HG03045 (cell line): ENCODE measurements around the gene ADGRL3.
"Not testable (repeated sequence)": the region's sequence is repeated elsewhere in the genome, so short reads cannot be mapped to it uniquely, and the experiment has no call there.

Experiments
- ATAC-seq: cut with Tn5 transposase; IDR thresholded peaks from one replicate; pipeline ENCODE4 v1.9.1; 2021; ENCODE audit warnings: mild to moderate bottlenecking, moderate library complexity; ENCODE audit not compliant: unreplicated experiment

Gene ADGRL3

GRCh38 chr4:61924131-61924530 is 724.0 kb downstream of the ADGRL3 start:
- no peak for ATAC-seq

DNA sequence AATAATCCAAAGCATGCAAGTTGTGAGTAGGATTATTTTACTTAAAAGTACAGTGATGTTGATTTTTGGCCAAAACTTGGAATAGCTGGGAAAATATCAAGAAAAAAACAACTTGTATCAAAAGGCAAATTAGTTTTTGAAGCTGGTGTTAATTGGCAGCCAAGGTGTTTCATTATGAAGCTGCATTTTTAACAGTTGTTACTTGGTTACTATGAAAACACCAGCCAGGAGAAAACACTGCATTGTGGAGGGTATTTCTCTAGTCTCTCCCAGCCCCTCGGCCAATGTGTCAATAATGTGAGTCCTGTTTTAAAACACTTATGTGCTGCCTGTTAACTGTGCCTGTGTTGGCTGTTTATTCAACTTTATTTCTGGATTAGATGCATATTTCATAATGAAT is 733.4 kb downstream of the ADGRL3 start:
- no peak for ATAC-seq

GRCh38 chr4:61934198-61934597 is 734.1 kb downstream of the ADGRL3 start:
- ATAC-seq = no peak

- no peak for ATAC-seq
Observed at GRCh38 chr4:61938250-61938846, 738.2 kb downstream of the ADGRL3 start.

GRCh38 chr4:61950625-61951024 is 750.5 kb downstream of the ADGRL3 start:
- ATAC-seq = no peak

DNA sequence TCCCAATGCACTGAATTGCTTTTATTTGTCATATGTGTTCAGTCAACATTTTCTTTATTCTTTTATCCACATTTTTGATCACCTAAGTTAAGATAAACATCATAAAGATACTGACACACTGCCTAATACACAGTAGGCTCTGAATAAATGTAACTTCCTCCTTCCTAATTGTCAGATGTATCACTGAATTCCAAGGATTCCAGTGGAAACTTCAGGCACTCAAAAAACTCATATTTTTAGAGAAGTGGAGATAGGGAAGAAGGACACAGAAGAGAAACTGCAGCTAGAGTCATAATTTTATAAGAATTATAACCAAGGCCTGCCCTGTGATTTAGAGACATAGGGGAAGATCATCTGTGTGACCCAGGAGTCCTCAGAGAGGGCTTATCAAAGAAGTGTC is 753.3 kb downstream of the ADGRL3 start:
- no peak for ATAC-seq

DNA sequence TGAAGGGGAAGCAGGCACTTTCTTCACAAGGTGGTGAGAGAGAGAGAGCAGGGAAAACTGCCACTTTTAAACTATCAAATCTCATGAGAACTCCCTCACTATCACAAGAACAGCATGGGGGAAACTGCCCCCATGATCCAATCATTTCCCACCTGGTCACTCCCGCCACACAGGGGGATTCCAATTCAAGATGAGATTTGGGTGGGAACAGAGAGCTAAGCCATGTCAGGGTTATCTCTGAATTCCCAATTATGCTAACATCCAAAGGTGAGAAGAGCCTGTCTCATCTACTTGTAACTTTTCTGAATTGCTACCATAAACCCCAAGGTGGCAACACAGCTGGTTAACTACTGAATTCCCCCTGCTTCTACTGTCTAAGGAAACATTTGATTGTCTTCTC is 758.5 kb downstream of the ADGRL3 start:
- no peak for ATAC-seq

DNA sequence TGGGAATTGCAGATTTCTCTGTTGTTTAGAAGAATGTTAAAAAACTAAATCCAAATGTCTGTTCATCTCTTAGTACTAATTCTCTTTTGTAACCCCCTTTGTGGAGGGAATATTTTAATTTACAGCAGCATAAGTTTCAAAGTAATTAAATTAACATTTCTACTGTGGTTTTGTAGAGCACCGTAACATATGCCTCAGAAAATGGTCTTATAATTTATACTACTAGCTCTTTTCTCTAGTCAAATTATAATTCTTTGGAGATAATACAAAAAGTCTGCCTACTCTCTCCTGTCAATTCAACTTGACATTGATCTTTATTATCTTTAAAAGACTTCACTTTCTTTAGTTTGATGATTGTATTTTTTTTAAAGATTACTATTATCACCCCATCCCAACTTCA is 759.0 kb downstream of the ADGRL3 start:
- no peak for ATAC-seq

- no peak for ATAC-seq
Observed at GRCh38 chr4:61984260-61984909, 784.3 kb downstream of the ADGRL3 start.

GRCh38 chr4:61985426-61985825 is 785.3 kb downstream of the ADGRL3 start:
- ATAC-seq = no peak

GRCh38 chr4:61986929-61987328 is 786.8 kb downstream of the ADGRL3 start:
- not testable (repeated sequence) for ATAC-seq

- ATAC-seq = no peak
Observed at GRCh38 chr4:61992351-61992750, 792.2 kb downstream of the ADGRL3 start.

DNA sequence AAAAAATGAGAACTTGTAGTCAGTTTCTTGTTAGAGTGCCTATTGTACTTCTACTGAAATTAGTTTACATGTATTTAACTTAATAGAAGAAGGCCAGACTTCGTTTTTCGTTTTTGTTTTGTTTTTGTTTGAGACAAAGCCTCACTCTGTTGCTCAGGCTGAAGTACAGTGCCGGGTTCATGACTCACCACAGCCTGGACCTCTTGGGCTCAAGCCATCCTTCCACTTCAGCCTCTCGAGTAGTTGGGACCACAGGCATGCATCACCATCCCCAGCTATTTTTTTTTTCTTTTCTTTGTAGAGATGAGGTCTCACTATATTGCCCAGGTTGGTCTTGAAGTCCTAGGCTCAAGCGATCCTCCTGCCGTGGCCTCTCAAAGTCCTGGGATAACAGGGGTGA is 793.9 kb downstream of the ADGRL3 start:
- ATAC-seq = no peak

DNA sequence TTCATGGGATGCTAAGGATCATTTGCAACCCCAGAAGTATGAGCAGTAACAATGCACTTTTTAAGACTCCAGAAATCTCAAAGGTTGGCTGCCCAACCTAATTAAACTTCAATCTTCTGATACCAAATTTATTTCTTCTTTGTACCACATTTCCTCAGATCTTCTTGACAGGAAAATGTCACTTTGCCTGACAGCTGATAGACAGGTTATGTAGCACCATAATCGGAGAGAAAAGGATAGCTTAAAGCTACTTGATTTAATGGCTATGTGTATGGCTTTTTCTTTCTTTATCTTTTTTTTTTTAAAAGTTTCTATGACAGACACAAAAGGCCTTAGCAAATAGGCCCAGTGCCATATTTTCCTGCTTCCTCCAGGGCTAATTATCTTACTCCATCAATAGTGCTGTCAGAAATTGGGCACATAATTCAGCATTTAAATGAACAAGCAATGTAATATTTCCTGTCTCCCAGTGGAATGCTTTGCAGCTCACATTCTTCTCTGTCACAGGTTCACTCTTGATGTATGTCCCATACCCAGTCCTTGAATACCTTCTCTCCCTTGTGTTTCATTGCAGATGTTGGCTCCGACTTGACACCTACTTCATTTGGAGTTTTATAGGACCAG is 795.7 kb downstream of the ADGRL3 start:
- ATAC-seq = no peak

- no peak for ATAC-seq
Observed at GRCh38 chr4:61996943-61997342, 796.8 kb downstream of the ADGRL3 start.

- no peak for ATAC-seq
Observed at GRCh38 chr4:61997831-61998230, 797.7 kb downstream of the ADGRL3 start.

DNA sequence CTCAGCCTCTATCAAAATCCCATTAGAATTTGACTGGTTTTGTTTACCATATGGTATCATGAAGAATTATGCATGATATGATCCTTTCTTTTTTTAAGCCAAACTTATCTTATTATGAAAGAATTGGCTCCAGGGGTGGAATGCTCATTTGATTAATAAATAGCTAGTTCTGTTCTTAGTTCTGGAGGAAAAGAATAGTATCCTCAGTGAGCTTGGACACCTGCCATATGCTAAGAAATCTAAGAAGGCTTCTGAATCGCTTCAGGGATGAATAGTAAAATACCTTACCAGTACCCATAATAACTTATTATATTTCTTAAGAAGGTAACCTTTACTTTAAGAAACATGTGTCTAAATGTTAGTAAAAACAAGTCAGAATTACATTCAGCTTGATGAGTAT is 803.6 kb downstream of the ADGRL3 start:
- no peak for ATAC-seq

GRCh38 chr4:62004881-62005280 is 804.8 kb downstream of the ADGRL3 start:
- ATAC-seq = no peak

GRCh38 chr4:62006108-62006507 is 806.0 kb downstream of the ADGRL3 start:
- ATAC-seq = no peak

DNA sequence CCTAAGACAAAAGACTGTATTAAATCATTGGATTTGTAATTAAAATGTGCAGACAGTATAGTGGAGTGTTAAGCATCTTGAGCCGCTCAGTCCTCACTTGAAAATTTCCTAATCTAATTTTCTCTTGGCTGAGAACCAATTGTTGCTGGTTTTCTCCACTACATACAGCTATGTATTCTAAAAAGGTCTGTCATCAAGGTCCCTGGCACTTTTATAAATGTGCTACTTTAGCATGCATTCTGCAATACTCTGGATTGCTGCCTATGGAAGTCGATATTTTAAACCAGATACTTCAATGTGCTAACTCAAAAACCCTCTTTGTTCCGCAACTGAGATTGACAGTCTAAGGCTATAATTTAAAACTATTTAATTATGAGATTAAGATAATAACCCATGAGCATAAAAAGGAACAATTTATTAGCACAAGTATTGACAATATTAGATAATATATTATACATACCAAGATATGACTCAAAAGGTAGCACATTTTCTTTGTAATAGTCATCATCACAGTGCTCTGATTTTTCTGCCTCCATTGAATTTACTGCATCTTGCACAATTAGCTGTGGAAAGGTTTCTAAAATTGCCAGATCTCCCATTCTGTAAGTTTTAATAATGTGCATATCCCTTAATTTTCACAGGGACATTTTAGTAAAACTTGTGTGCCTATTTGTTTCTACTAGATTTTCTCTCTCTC is 815.1 kb downstream of the ADGRL3 start:
- no peak for ATAC-seq

GRCh38 chr4:62018537-62018936 is 818.4 kb downstream of the ADGRL3 start:
- no peak for ATAC-seq

DNA sequence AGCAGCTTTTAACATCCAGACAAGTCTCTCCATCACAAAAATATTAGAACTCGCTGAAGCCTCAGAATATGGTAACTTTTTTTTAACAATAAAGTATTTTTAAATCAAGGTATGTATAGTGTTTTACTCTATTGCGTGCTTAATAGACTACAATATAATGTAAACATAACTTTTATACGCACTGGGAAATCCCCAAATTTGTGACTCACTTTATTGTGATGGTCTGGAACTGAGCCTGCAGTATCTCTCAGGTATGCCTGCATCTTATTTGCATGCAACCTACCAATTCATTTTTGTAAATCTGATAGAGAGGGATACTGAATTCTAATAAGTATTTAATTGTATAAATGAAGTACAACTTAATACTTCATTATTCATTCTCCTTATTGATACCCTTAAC is 823.5 kb downstream of the ADGRL3 start:
- no peak for ATAC-seq
